HEK293 (cell line): ENCODE data around the gene RASL11B.

ENCODE experiments used
- ATF2 ChIP-seq: fragments of 450-650 bp; formaldehyde crosslinking; IDR thresholded peaks from 2 replicates; pipeline ENCODE4 v1.5.1; 2016; ENCODE audit warnings: missing biosample characterization, missing genetic modification characterization, low read depth
- CTCF ChIP-seq: fragments of 450-650 bp; formaldehyde crosslinking; IDR thresholded peaks from 2 replicates; pipeline ENCODE4 v1.5.1; 2016; ENCODE audit warnings: missing biosample characterization, missing genetic modification characterization
- KLF7 ChIP-seq: fragments of 450-650 bp; formaldehyde crosslinking; IDR thresholded peaks from 2 replicates; pipeline ENCODE4 v1.5.1; 2016; ENCODE audit warnings: missing biosample characterization, missing genetic modification characterization, borderline replicate concordance
- PRDM10 ChIP-seq: fragments of 450-650 bp; formaldehyde crosslinking; IDR thresholded peaks from 2 replicates; pipeline ENCODE4 v1.5.1; 2016; ENCODE audit warnings: missing biosample characterization, missing genetic modification characterization
- ZBTB17 ChIP-seq: fragments of 450-650 bp; formaldehyde crosslinking; IDR thresholded peaks from 2 replicates; pipeline ENCODE4 v1.5.1; 2016; ENCODE audit warnings: missing biosample characterization, missing genetic modification characterization
- ZNF140 ChIP-seq: fragments of 450-650 bp; formaldehyde crosslinking; IDR thresholded peaks from 2 replicates; pipeline ENCODE4 v1.5.1; 2016; ENCODE audit warnings: missing biosample characterization, missing genetic modification characterization
- ZNF768 ChIP-seq: fragments of 450-650 bp; formaldehyde crosslinking; IDR thresholded peaks from 2 replicates; pipeline ENCODE4 v1.5.1; 2018; ENCODE audit warnings: missing biosample characterization, mild to moderate bottlenecking, missing genetic modification characterization
- ZSCAN30 ChIP-seq: fragments of 450-650 bp; IDR thresholded peaks from 2 replicates; pipeline ENCODE4 v1.5.1; 2018; ENCODE audit warnings: missing biosample characterization, mild to moderate bottlenecking, missing genetic modification characterization, moderate library complexity

GRCh38 chr4:52873861-52874343, 11.8 kb downstream of the RASL11B start:
- no peak for TF ChIP-seq ZNF140 (tag by site-specific recombination)
- no peak for TF ChIP-seq PRDM10 (tag by site-specific recombination)
- TF ChIP-seq ZNF768 (tag by site-specific recombination), result no peak
- no peak for TF ChIP-seq CTCF (tag by site-specific recombination)
- TF ChIP-seq ZSCAN30 (tag by site-specific recombination), result no peak
- TF ChIP-seq KLF7 (tag by site-specific recombination), result no peak
- TF ChIP-seq ATF2 (tag by site-specific recombination), result no peak
- no peak for TF ChIP-seq ZBTB17 (tag by site-specific recombination)
